ENCODE data around the gene CLEC1A.

- TF ChIP-seq, protein P1, sequence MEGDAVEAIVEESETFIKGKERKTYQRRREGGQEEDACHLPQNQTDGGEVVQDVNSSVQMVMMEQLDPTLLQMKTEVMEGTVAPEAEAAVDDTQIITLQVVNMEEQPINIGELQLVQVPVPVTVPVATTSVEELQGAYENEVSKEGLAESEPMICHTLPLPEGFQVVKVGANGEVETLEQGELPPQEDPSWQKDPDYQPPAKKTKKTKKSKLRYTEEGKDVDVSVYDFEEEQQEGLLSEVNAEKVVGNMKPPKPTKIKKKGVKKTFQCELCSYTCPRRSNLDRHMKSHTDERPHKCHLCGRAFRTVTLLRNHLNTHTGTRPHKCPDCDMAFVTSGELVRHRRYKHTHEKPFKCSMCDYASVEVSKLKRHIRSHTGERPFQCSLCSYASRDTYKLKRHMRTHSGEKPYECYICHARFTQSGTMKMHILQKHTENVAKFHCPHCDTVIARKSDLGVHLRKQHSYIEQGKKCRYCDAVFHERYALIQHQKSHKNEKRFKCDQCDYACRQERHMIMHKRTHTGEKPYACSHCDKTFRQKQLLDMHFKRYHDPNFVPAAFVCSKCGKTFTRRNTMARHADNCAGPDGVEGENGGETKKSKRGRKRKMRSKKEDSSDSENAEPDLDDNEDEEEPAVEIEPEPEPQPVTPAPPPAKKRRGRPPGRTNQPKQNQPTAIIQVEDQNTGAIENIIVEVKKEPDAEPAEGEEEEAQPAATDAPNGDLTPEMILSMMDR (IDR thresholded peaks at IDR 0.05; ENCODE audit: borderline replicate concordance, extremely low read depth, low read length, poor library complexity, severe bottlenecking) = no peak
- TF ChIP-seq EZH2 (IDR thresholded peaks at IDR 0.05; ENCODE audit: borderline replicate concordance, low read depth, low read length, severe bottlenecking) = no peak
These were observed 11.6 kb upstream of the CLEC1A start for GRCh38 chr12:10110256-10110844.

All from DND-41 (cell line).